ENCODE measurements around the gene TPK1.

TPK1 gene

GRCh38 chr7:144835652-144836544 is at the start of gene TPK1:
Gene TPK1, minus strand, starts transcription at chr7:144836053. Its CDS starts 451 bp downstream, at chr7:144835602.
- peak; percentile 91 for DNase-seq (ENCODE audit: low spot score)

GRCh38 chr7:144885478-144885877 is 49.6 kb upstream of the TPK1 start:
- no peak for DNase-seq (ENCODE audit: low spot score)

GRCh38 chr7:144884896-144885295 is 49.0 kb upstream of the TPK1 start:
- DNase-seq (ENCODE audit: low spot score), result no peak

- DNase-seq (ENCODE audit: low spot score), result no peak
These were observed 37.5 kb upstream of the TPK1 start for GRCh38 chr7:144873316-144873845.

- no peak for DNase-seq (ENCODE audit: low spot score)
These were observed 33.2 kb upstream of the TPK1 start for GRCh38 chr7:144869082-144869481.

GRCh38 chr7:144866189-144866588 is 30.3 kb upstream of the TPK1 start:
- no peak for DNase-seq (ENCODE audit: low spot score)

GRCh38 chr7:144863320-144863647 is 27.4 kb upstream of the TPK1 start:
- no peak for DNase-seq (ENCODE audit: low spot score)

GRCh38 chr7:144862612-144863319 is 26.9 kb upstream of the TPK1 start:
- DNase-seq (ENCODE audit: low spot score), result no peak

GRCh38 chr7:144859739-144860138 is 23.9 kb upstream of the TPK1 start:
- DNase-seq (ENCODE audit: low spot score), result no peak

- DNase-seq (ENCODE audit: low spot score), result no peak
These were observed 21.6 kb upstream of the TPK1 start for GRCh38 chr7:144857463-144857862.

GRCh38 chr7:144854839-144855424 is 19.1 kb upstream of the TPK1 start:
- no peak for DNase-seq (ENCODE audit: low spot score)

- no peak for DNase-seq (ENCODE audit: low spot score)
These were observed 17.7 kb upstream of the TPK1 start for GRCh38 chr7:144853542-144853941.

GRCh38 chr7:144848078-144848477 is 12.2 kb upstream of the TPK1 start:
- no peak for DNase-seq (ENCODE audit: low spot score)

- no peak for DNase-seq (ENCODE audit: low spot score)
These were observed 6.6 kb upstream of the TPK1 start for GRCh38 chr7:144842377-144842851.

GRCh38 chr7:144836545-144836842 is 641 bp upstream of the TPK1 start:
- DNase-seq (ENCODE audit: low spot score), result no peak

GRCh38 chr7:144835155-144835611 is 670 bp downstream of the TPK1 start:
- DNase-seq (ENCODE audit: low spot score), result no peak

- no peak for DNase-seq (ENCODE audit: low spot score)
These were observed 1.2 kb downstream of the TPK1 start for GRCh38 chr7:144834641-144835144.

GRCh38 chr7:144830811-144831210 is 5.0 kb downstream of the TPK1 start:
- no peak for DNase-seq (ENCODE audit: low spot score)

GRCh38 chr7:144830024-144830785 is 5.6 kb downstream of the TPK1 start:
- DNase-seq (ENCODE audit: low spot score), result no peak

GRCh38 chr7:144827621-144828020 is 8.2 kb downstream of the TPK1 start:
- DNase-seq (ENCODE audit: low spot score), result no peak

- no peak for DNase-seq (ENCODE audit: low spot score)
These were observed 9.6 kb downstream of the TPK1 start for GRCh38 chr7:144826208-144826607.

- no peak for DNase-seq (ENCODE audit: low spot score)
These were observed 11.5 kb downstream of the TPK1 start for GRCh38 chr7:144824360-144824759.

All from ecto neural progenitor cell (in vitro differentiated cells).